Measurements from ENCODE around the gene ZG16B. TPM values are rescaled to one million over a fixed set of nuclear protein-coding genes. Genes with fewer than 3 reads are reported as not detected.

The ZG16B gene
- total RNA-seq, 1 experiment from 2014 or later, result 6.9 TPM

- Mint-ChIP-seq H3K4me3 (ENCODE audit: unreplicated experiment) (no peak overlapping the region), H3K4me1 (ENCODE audit: insufficient read depth, unreplicated experiment) (no peaks in the 10 kb centered on the region), H3K27me3 (ENCODE audit: insufficient read depth, unreplicated experiment) (no peaks in the 10 kb centered on the region), H3K36me3 (ENCODE audit: insufficient read depth, unreplicated experiment) (no peaks in the 10 kb centered on the region), H3K9me3 (ENCODE audit: unreplicated experiment) (no peaks in the 10 kb centered on the region), H3K27ac (ENCODE audit: low read depth, unreplicated experiment) (no peak overlapping the region)
- no TSS peak for BruUV-seq (replicated peaks)
- CTCF ChIA-PET, result no interaction called here
- intact Hi-C loops (cut with micrococcal nuclease), result no loop called here
- POLR2A ChIA-PET, result no interaction called here
- TF ChIP-seq, protein P1, sequence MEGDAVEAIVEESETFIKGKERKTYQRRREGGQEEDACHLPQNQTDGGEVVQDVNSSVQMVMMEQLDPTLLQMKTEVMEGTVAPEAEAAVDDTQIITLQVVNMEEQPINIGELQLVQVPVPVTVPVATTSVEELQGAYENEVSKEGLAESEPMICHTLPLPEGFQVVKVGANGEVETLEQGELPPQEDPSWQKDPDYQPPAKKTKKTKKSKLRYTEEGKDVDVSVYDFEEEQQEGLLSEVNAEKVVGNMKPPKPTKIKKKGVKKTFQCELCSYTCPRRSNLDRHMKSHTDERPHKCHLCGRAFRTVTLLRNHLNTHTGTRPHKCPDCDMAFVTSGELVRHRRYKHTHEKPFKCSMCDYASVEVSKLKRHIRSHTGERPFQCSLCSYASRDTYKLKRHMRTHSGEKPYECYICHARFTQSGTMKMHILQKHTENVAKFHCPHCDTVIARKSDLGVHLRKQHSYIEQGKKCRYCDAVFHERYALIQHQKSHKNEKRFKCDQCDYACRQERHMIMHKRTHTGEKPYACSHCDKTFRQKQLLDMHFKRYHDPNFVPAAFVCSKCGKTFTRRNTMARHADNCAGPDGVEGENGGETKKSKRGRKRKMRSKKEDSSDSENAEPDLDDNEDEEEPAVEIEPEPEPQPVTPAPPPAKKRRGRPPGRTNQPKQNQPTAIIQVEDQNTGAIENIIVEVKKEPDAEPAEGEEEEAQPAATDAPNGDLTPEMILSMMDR (IDR thresholded peaks at IDR 0.05; ENCODE audit: unreplicated experiment), result no peak
- DNase-seq (ENCODE audit: unreplicated experiment), result no peak
These were observed 2.1 kb upstream of the ZG16B start for GRCh38 chr16:2827831-2828520.

- Mint-ChIP-seq H3K27ac (ENCODE audit: low read depth, unreplicated experiment) (no peak overlapping the region), H3K36me3 (ENCODE audit: insufficient read depth, unreplicated experiment) (no peaks in the 10 kb centered on the region)
- POLR2A ChIA-PET, result no interaction called here
These were observed 1.6 kb upstream of the ZG16B start for GRCh38 chr16:2828521-2828840.

GRCh38 chr16:2828876-2829430, 1.1 kb upstream of the ZG16B start:
- TF ChIP-seq, protein P1 (IDR thresholded peaks at IDR 0.05; ENCODE audit: unreplicated experiment), result no peak
- DNase-seq (ENCODE audit: unreplicated experiment), result no peak
- no peak overlapping the region for H3K4me3 Mint-ChIP-seq (ENCODE audit: unreplicated experiment)
- no peaks in the 10 kb centered on the region for H3K36me3 Mint-ChIP-seq (ENCODE audit: insufficient read depth, unreplicated experiment)
- no peaks in the 10 kb centered on the region for H3K27me3 Mint-ChIP-seq (ENCODE audit: insufficient read depth, unreplicated experiment)
- ChIA-PET POLR2A (no interaction called here), CTCF (interaction anchor here (0.5 kb wide), 1 partner anchor 141 kb away, joined by 3 read pairs; no protein-coding TSS in a partner anchor)
- no TSS peak for BruUV-seq (replicated peaks)
- H3K9me3 Mint-ChIP-seq (ENCODE audit: unreplicated experiment), result no peaks in the 10 kb centered on the region
- intact Hi-C loops (cut with micrococcal nuclease), result no loop called here
- no peak overlapping the region for H3K27ac Mint-ChIP-seq (ENCODE audit: low read depth, unreplicated experiment)
- H3K4me1 Mint-ChIP-seq (ENCODE audit: insufficient read depth, unreplicated experiment), result no peaks in the 10 kb centered on the region

More at GRCh38 chr16:2828521-2828840, 1.6 kb upstream of the ZG16B start:
- Mint-ChIP-seq H3K9me3 (ENCODE audit: unreplicated experiment) (no peaks in the 10 kb centered on the region), H3K27me3 (ENCODE audit: insufficient read depth, unreplicated experiment) (no peaks in the 10 kb centered on the region), H3K4me1 (ENCODE audit: insufficient read depth, unreplicated experiment) (no peaks in the 10 kb centered on the region), H3K4me3 (ENCODE audit: unreplicated experiment) (no peak overlapping the region)
- BruUV-seq (replicated peaks), result no TSS peak
- DNase-seq (ENCODE audit: unreplicated experiment), result no peak
- CTCF ChIA-PET, result no interaction called here
- intact Hi-C loops (cut with micrococcal nuclease), result no loop called here
- TF ChIP-seq, protein P1 (IDR thresholded peaks at IDR 0.05; ENCODE audit: unreplicated experiment), result no peak

- no peaks in the 10 kb centered on the region for H3K9me3 Mint-ChIP-seq (ENCODE audit: unreplicated experiment)
- no peak overlapping the region for H3K27ac Mint-ChIP-seq (ENCODE audit: low read depth, unreplicated experiment)
- no peak overlapping the region for H3K4me3 Mint-ChIP-seq (ENCODE audit: unreplicated experiment)
- no peaks in the 10 kb centered on the region for H3K36me3 Mint-ChIP-seq (ENCODE audit: insufficient read depth, unreplicated experiment)
- ChIA-PET POLR2A (no interaction called here), CTCF (no interaction called here)
- TF ChIP-seq, protein P1 (IDR thresholded peaks at IDR 0.05; ENCODE audit: unreplicated experiment), result no peak
- H3K27me3 Mint-ChIP-seq (ENCODE audit: insufficient read depth, unreplicated experiment), result no peaks in the 10 kb centered on the region
- BruUV-seq (replicated peaks), result no TSS peak
- intact Hi-C loops (cut with micrococcal nuclease), result no loop called here
- no peak for DNase-seq (ENCODE audit: unreplicated experiment)
- H3K4me1 Mint-ChIP-seq (ENCODE audit: insufficient read depth, unreplicated experiment), result peaks cover 8% of the 10 kb centered on the region
These were observed 222 bp downstream of the ZG16B start for GRCh38 chr16:2830355-2830695.
